Central memory CD8-positive, alpha-beta T cell (primary cell): ENCODE results near the gene ST3GAL2.

ENCODE experiments used
- ATAC-seq: fragments of 150-1000 bp; cut with Tn5 transposase; replicated peaks from 2 replicates; pipeline ENCODE4 v1.10.0; 2022; ENCODE audit warnings: mild to moderate bottlenecking, moderate FRiP score, moderate number of reproducible peaks; ENCODE audit not compliant: poor library complexity, severe bottlenecking; ENCODE audit errors: extremely low read depth
- DNase-seq, 2 donors: peaks; one replicate each; pipeline ENCODE4 v3.0.0; 2021; ENCODE audit warnings: low spot score in 2 of 2
- H3K27ac Mint-ChIP-seq: one replicate; pipeline ENCODE4 v1.8.0; 2022; ENCODE audit warnings: low read depth, mild to moderate bottlenecking, moderate library complexity, mixed read lengths
- H3K27me3 Mint-ChIP-seq: one replicate; pipeline ENCODE4 v1.8.0; 2022; ENCODE audit warnings: mixed read lengths
- H3K36me3 Mint-ChIP-seq: one replicate; pipeline ENCODE4 v1.8.0; 2022; ENCODE audit warnings: mild to moderate bottlenecking, moderate library complexity, mixed read lengths; ENCODE audit not compliant: insufficient read depth
- H3K4me1 Mint-ChIP-seq: one replicate; pipeline ENCODE4 v1.8.0; 2022; ENCODE audit warnings: mixed read lengths
- H3K4me3 Mint-ChIP-seq: one replicate; pipeline ENCODE4 v1.8.0; 2022; ENCODE audit warnings: mild to moderate bottlenecking, moderate library complexity, mixed read lengths
- H3K9me3 Mint-ChIP-seq: one replicate; pipeline ENCODE4 v1.8.0; 2022; ENCODE audit warnings: mixed read lengths

The ST3GAL2 gene

GRCh38 chr16:70438969-70439862 is at the start of gene ST3GAL2:
Gene ST3GAL2 (minus strand): TSS chr16:70439100. CDS start chr16:70398530, 40,570 bp downstream.
- H3K27me3 Mint-ChIP-seq, result no peaks in the 10 kb centered on the region

GRCh38 chr16:70484867-70485266 is 46.0 kb upstream of the ST3GAL2 start:
- H3K36me3 Mint-ChIP-seq, result peaks cover 25% of the 10 kb centered on the region
- H3K4me1 Mint-ChIP-seq, result no peaks in the 10 kb centered on the region
- no peak overlapping the region for H3K27ac Mint-ChIP-seq
- DNase-seq (no peak), ATAC-seq (no peak)
- no peaks in the 10 kb centered on the region for H3K27me3 Mint-ChIP-seq
- no peaks in the 10 kb centered on the region for H3K9me3 Mint-ChIP-seq
- no peak overlapping the region for H3K4me3 Mint-ChIP-seq

More at GRCh38 chr16:70438969-70439862, at the start of gene ST3GAL2:
- peak; percentile 74 to 86 for DNase-seq
- peak within 1 kb of the TSS; percentile 89 for H3K27ac Mint-ChIP-seq
- peaks cover 4% of the 10 kb centered on the region for H3K36me3 Mint-ChIP-seq
- H3K9me3 Mint-ChIP-seq, result no peaks in the 10 kb centered on the region
- peaks cover 22% of the 10 kb centered on the region for H3K4me1 Mint-ChIP-seq
- ATAC-seq, result peak; percentile 96
- peak within 1 kb of the TSS; percentile 98 for H3K4me3 Mint-ChIP-seq

- no peaks in the 10 kb centered on the region for H3K9me3 Mint-ChIP-seq
- no peak overlapping the region for H3K27ac Mint-ChIP-seq
- peaks cover 20% of the 10 kb centered on the region for H3K36me3 Mint-ChIP-seq
- no peak overlapping the region for H3K4me3 Mint-ChIP-seq
- no peaks in the 10 kb centered on the region for H3K4me1 Mint-ChIP-seq
- ATAC-seq (no peak), DNase-seq (no peak)
- H3K27me3 Mint-ChIP-seq, result no peaks in the 10 kb centered on the region
These were observed 44.5 kb upstream of the ST3GAL2 start for GRCh38 chr16:70483426-70483825.

GRCh38 chr16:70482624-70483023 is 43.7 kb upstream of the ST3GAL2 start:
- Mint-ChIP-seq H3K27ac (no peak overlapping the region), H3K9me3 (no peaks in the 10 kb centered on the region), H3K27me3 (no peaks in the 10 kb centered on the region), H3K4me3 (no peak overlapping the region), H3K4me1 (no peaks in the 10 kb centered on the region), H3K36me3 (peaks cover 18% of the 10 kb centered on the region)
- ATAC-seq, result no peak
- no peak for DNase-seq

- ATAC-seq (no peak), DNase-seq (no peak)
- no peak overlapping the region for H3K4me3 Mint-ChIP-seq
- no peaks in the 10 kb centered on the region for H3K27me3 Mint-ChIP-seq
- no peaks in the 10 kb centered on the region for H3K4me1 Mint-ChIP-seq
- no peaks in the 10 kb centered on the region for H3K9me3 Mint-ChIP-seq
- H3K36me3 Mint-ChIP-seq, result peaks cover 18% of the 10 kb centered on the region
- H3K27ac Mint-ChIP-seq, result no peak overlapping the region
These were observed 43.1 kb upstream of the ST3GAL2 start for GRCh38 chr16:70481929-70482536.

- no peak for ATAC-seq
- no peaks in the 10 kb centered on the region for H3K27me3 Mint-ChIP-seq
- H3K4me3 Mint-ChIP-seq, result no peak overlapping the region
- peaks cover 7% of the 10 kb centered on the region for H3K36me3 Mint-ChIP-seq
- no peak for DNase-seq
- H3K9me3 Mint-ChIP-seq, result no peaks in the 10 kb centered on the region
- H3K4me1 Mint-ChIP-seq, result no peaks in the 10 kb centered on the region
- peak overlapping the region; percentile 41 for H3K27ac Mint-ChIP-seq
These were observed 41.5 kb upstream of the ST3GAL2 start for GRCh38 chr16:70480127-70481105.

- H3K9me3 Mint-ChIP-seq, result no peaks in the 10 kb centered on the region
- H3K36me3 Mint-ChIP-seq, result peaks cover 5% of the 10 kb centered on the region
- no peak overlapping the region for H3K27ac Mint-ChIP-seq
- no peaks in the 10 kb centered on the region for H3K27me3 Mint-ChIP-seq
- ATAC-seq (no peak), DNase-seq (no peak)
- H3K4me3 Mint-ChIP-seq, result no peak overlapping the region
- peaks cover under 1% of the 10 kb centered on the region for H3K4me1 Mint-ChIP-seq
These were observed 40.0 kb upstream of the ST3GAL2 start for GRCh38 chr16:70478912-70479341.

GRCh38 chr16:70478169-70478568 is 39.3 kb upstream of the ST3GAL2 start:
- no peaks in the 10 kb centered on the region for H3K27me3 Mint-ChIP-seq
- no peak overlapping the region for H3K4me3 Mint-ChIP-seq
- H3K36me3 Mint-ChIP-seq, result peaks cover 5% of the 10 kb centered on the region

GRCh38 chr16:70476272-70477020 is 37.5 kb upstream of the ST3GAL2 start:
- H3K27me3 Mint-ChIP-seq, result no peaks in the 10 kb centered on the region
- H3K9me3 Mint-ChIP-seq, result no peaks in the 10 kb centered on the region
- ATAC-seq (peak; percentile 43), DNase-seq (no peak)
- H3K4me1 Mint-ChIP-seq, result peaks cover 4% of the 10 kb centered on the region
- peak overlapping the region; percentile 75 for H3K27ac Mint-ChIP-seq
- peaks cover 5% of the 10 kb centered on the region for H3K36me3 Mint-ChIP-seq
- H3K4me3 Mint-ChIP-seq, result no peak overlapping the region

More at GRCh38 chr16:70478169-70478568, 39.3 kb upstream of the ST3GAL2 start:
- peak overlapping the region; percentile 51 for H3K27ac Mint-ChIP-seq
- ATAC-seq (no peak), DNase-seq (no peak)
- no peaks in the 10 kb centered on the region for H3K9me3 Mint-ChIP-seq
- H3K4me1 Mint-ChIP-seq, result peaks cover 4% of the 10 kb centered on the region

- no peaks in the 10 kb centered on the region for H3K9me3 Mint-ChIP-seq
- peaks cover 4% of the 10 kb centered on the region for H3K4me1 Mint-ChIP-seq
- H3K36me3 Mint-ChIP-seq, result peaks cover 3% of the 10 kb centered on the region
- no peak overlapping the region for H3K4me3 Mint-ChIP-seq
- ATAC-seq (no peak), DNase-seq (no peak)
- no peaks in the 10 kb centered on the region for H3K27me3 Mint-ChIP-seq
- no peak overlapping the region for H3K27ac Mint-ChIP-seq
These were observed 36.4 kb upstream of the ST3GAL2 start for GRCh38 chr16:70475054-70475871.
